B cell (primary cell): Measurements from ENCODE around the gene DPYD. TPM values are rescaled to one million over a fixed set of nuclear protein-coding genes. Genes with fewer than 3 reads are reported as not detected.

Experiments
- ATAC-seq: fragments of 200-7000 bp; cut with Tn5 transposase; one replicate; pipeline ENCODE4 v1.10.0; 2021; ENCODE audit warnings: low read depth, mild to moderate bottlenecking, moderate number of reproducible peaks, moderate library complexity
- CTCF ChIA-PET: fragments of 350-600 bp; sonication (Branson Sonifier 250); formaldehyde crosslinking; loops from one replicate; lab custom pipeline; 2021; ENCODE audit warnings: antibody characterized with exemption, inconsistent platforms; lab: Charles Lee
- POLR2A ChIA-PET: fragments of 350-600 bp; sonication (Branson Sonifier 250); formaldehyde crosslinking; loops from one replicate; lab custom pipeline; 2021; ENCODE audit warnings: antibody characterized with exemption; lab: Charles Lee
- DNase-seq: peaks from one replicate; pipeline ENCODE4 v3.0.0; 2013
- H2AFZ ChIP-seq: 2 replicates; pipeline ENCODE4 v1.6.1; 2012; ENCODE audit warnings: mild to moderate bottlenecking, low read depth, low read length; ENCODE audit not compliant: insufficient read depth, poor library complexity, severe bottlenecking
- H3K27ac ChIP-seq, 2 donors: 1 replicate in 1 of 2; 2 replicates in 1 of 2; pipeline ENCODE4 v1.5.1; 2012 to 2013; ENCODE audit warnings: low read length in 2 of 2, mild to moderate bottlenecking in 2 of 2, moderate library complexity in 1 of 2
- H3K27me3 ChIP-seq, 4 experiments: fragments of 200-600 bp in 1 of 4; sonication (generic) in 1 of 4; replicated peaks in 1 of 4; 1 replicate in 2 of 4; 2 replicates in 2 of 4; pipeline versions ENCODE4 v1.6.1 to v1.7.0; 2013 to 2016; ENCODE audit warnings: low read length in 3 of 4, mild to moderate bottlenecking in 2 of 4, mixed read lengths in 1 of 4, moderate library complexity in 1 of 4; ENCODE audit not compliant: insufficient read depth in 4 of 4, control insufficient read depth in 3 of 4; ENCODE audit errors: control extremely low read depth in 1 of 4
- H3K36me3 ChIP-seq, 2 experiments: replicated peaks in 1 of 2; 1 replicate in 1 of 2; 2 replicates in 1 of 2; pipeline versions ENCODE4 v1.6.1 to v1.7.1; 2013; ENCODE audit warnings: low read length in 1 of 2; ENCODE audit not compliant: insufficient read depth in 2 of 2, control insufficient read depth in 1 of 2; ENCODE audit errors: control extremely low read depth in 1 of 2, extremely low read depth in 1 of 2
- H3K4me1 ChIP-seq, 2 donors: fragments of 200-600 bp in 1 of 2; sonication (generic) in 1 of 2; 1 replicate in 1 of 2; 2 replicates in 1 of 2; pipeline versions ENCODE4 v1.5.1 to v1.6.1; 2013 to 2017; ENCODE audit warnings: low read length in 2 of 2; ENCODE audit not compliant: control insufficient read depth in 2 of 2, insufficient read depth in 2 of 2
- H3K4me2 ChIP-seq: replicated peaks from 2 replicates; pipeline ENCODE3; 2012; ENCODE audit warnings: mild to moderate bottlenecking, low read depth, low read length; ENCODE audit not compliant: poor library complexity, severe bottlenecking
- H3K4me3 ChIP-seq, 5 experiments: fragments of 200-600 bp in 1 of 5; sonication (generic) in 1 of 5; 1 replicate in 3 of 5; 2 replicates in 2 of 5; pipeline versions ENCODE4 v1.5.1 to v1.7.0; 2011 to 2016; ENCODE audit warnings: low read length in 4 of 5, mild to moderate bottlenecking in 4 of 5, low read depth in 2 of 5, control low read depth in 1 of 5, moderate library complexity in 1 of 5; ENCODE audit not compliant: insufficient read depth in 1 of 5; ENCODE audit errors: control extremely low read depth in 1 of 5, extremely low read depth in 1 of 5
- H3K79me2 ChIP-seq: fragments of 200-600 bp; sonication (generic); one replicate; pipeline ENCODE4 v1.6.0; 2016; ENCODE audit warnings: low read length; ENCODE audit not compliant: control insufficient read depth, insufficient read depth
- H3K9ac ChIP-seq: fragments of 200-600 bp; sonication (generic); 2 replicates; pipeline ENCODE4 v1.6.1; 2017; ENCODE audit warnings: mild to moderate bottlenecking, low read length, moderate library complexity
- H3K9me3 ChIP-seq, 3 donors: one replicate each; pipeline versions ENCODE4 v1.6.1 to v1.7.1; 2013; ENCODE audit warnings: low read length in 2 of 3; ENCODE audit not compliant: control insufficient read depth in 2 of 3, insufficient read depth in 1 of 3; ENCODE audit errors: control extremely low read depth in 1 of 3
- H4K20me1 ChIP-seq: 2 replicates; pipeline ENCODE4 v1.6.0; 2012; ENCODE audit warnings: mild to moderate bottlenecking, low read length; ENCODE audit not compliant: insufficient read depth, control insufficient read depth, poor library complexity, severe bottlenecking
- H3K27ac Mint-ChIP-seq: one replicate; pipeline ENCODE4 v1.8.0; 2021; ENCODE audit warnings: mixed read lengths
- H3K27me3 Mint-ChIP-seq: one replicate; pipeline ENCODE4 v1.8.0; 2021; ENCODE audit warnings: mixed read lengths
- H3K4me1 Mint-ChIP-seq: one replicate; pipeline ENCODE4 v1.8.0; 2021; ENCODE audit warnings: mixed read lengths
- H3K4me3 Mint-ChIP-seq: one replicate; pipeline ENCODE4 v1.8.0; 2021; ENCODE audit warnings: mixed read lengths
- H3K9me3 Mint-ChIP-seq: one replicate; pipeline ENCODE4 v1.8.0; 2022; ENCODE audit warnings: mixed read lengths; ENCODE audit not compliant: insufficient read depth
- EZH2 ChIP-seq: IDR thresholded peaks from 2 replicates; pipeline ENCODE4 v1.6.1; 2012; ENCODE audit warnings: borderline replicate concordance, low read depth, mild to moderate bottlenecking, moderate library complexity, low read length; ENCODE audit not compliant: insufficient read depth, poor library complexity, severe bottlenecking
- WGBS: methylation state at CpG from one replicate; pipeline ENCODE4 v1.1.5; 2013; ENCODE audit warnings: missing lambda C conversion rate; ENCODE audit not compliant: insufficient coverage; 5-methylcytosine and 5-hydroxymethylcytosine counted together
- intact Hi-C: fragments of 100-400 bp; cut with micrococcal nuclease; formaldehyde crosslinking; loops from one replicate; pipeline ENCODE4 v1.10.0; 2022
- polyA plus RNA-seq: library from polyadenylated mRNA; depleted of rRNA; stranded (reverse); fragments of >200 nt; gene quantifications from 2 replicates; pipeline ENCODE4 v1.2.3, GENCODE V29; 2012
- total RNA-seq, 2 donors: library from RNA; stranded (reverse); fragments of 120-200 nt in 1 of 2; gene quantifications; 1 replicate in 1 of 2; 2 replicates in 1 of 2; pipeline versions ENCODE4 v1.2.3 to v1.2.4, GENCODE V29; 2013 to 2022
- TF ChIP-seq, protein P1 (sequence below): fragments of 200-600 bp; IDR thresholded peaks from one replicate; pipeline ENCODE4 v1.8.0; 2022; ENCODE audit warnings: antibody characterized with exemption, mild to moderate bottlenecking

DPYD gene
- total and polyA plus RNA-seq, 2 donors (not counting 1 experiment from before 2014, with no cell fraction given) = 4.2 to 19.0 TPM

DNA sequence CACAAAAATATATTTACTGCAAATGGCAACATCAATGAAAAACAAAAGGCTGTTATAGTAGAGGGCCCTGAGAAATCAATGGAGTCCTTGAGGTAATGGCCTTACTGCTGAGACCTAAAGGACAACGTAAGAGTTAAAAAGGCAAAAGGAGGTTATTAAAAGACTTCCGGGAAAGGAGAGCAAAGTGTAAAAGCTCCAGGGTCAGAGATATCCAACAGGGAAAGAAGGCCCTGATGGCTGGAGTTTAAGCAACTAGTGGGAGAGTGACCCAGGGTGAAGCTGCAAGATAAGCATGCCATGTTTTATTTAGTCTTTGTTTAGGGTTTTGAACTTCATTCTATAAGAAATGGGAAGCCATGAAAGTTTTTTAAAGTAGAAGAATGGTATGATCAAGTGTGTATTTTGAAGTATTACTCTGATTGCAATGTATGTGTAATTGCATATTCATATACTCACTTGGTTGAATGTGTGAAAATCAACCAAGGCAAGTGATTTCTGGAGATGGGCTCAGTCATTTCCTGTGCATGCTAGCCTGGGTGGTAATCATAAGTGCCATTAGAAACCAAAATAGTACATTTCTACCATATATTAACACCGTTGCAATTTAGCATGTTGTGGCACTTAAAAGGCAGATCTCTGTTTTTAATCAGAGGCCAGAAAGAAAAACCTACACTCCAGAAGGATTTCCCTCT, 5.3 kb upstream of the DPYD start:
- H3K4me3 ChIP-seq = no peak overlapping the region
- Mint-ChIP-seq H3K4me3 (no peak overlapping the region), H3K9me3 (no peaks in the 10 kb centered on the region), H3K27ac (no peak overlapping the region), H3K4me1 (peaks cover 7% of the 10 kb centered on the region), H3K27me3 (no peaks in the 10 kb centered on the region)
- no peaks in the 10 kb centered on the region for H4K20me1 ChIP-seq
- WGBS = 95% methylated on average over 3 of the region's 3 CpGs
- ChIA-PET POLR2A (no interaction called here), CTCF (no interaction called here)
- H2AFZ ChIP-seq = no peak overlapping the region
- H3K4me1 ChIP-seq = peaks cover 0 to 4% of the 10 kb centered on the region in 2 donors
- intact Hi-C loops = no loop called here
- H3K36me3 ChIP-seq = no peaks in the 10 kb centered on the region
- DNase-seq = no peak
- no peak overlapping the region for H3K9ac ChIP-seq
- H3K27ac ChIP-seq = no peak overlapping the region
- no peak for TF ChIP-seq EZH2
- TF ChIP-seq, protein P1, sequence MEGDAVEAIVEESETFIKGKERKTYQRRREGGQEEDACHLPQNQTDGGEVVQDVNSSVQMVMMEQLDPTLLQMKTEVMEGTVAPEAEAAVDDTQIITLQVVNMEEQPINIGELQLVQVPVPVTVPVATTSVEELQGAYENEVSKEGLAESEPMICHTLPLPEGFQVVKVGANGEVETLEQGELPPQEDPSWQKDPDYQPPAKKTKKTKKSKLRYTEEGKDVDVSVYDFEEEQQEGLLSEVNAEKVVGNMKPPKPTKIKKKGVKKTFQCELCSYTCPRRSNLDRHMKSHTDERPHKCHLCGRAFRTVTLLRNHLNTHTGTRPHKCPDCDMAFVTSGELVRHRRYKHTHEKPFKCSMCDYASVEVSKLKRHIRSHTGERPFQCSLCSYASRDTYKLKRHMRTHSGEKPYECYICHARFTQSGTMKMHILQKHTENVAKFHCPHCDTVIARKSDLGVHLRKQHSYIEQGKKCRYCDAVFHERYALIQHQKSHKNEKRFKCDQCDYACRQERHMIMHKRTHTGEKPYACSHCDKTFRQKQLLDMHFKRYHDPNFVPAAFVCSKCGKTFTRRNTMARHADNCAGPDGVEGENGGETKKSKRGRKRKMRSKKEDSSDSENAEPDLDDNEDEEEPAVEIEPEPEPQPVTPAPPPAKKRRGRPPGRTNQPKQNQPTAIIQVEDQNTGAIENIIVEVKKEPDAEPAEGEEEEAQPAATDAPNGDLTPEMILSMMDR = no peak
- no peak for ATAC-seq
- H3K4me2 ChIP-seq = no peak overlapping the region
- no peaks in the 10 kb centered on the region for H3K9me3 ChIP-seq
- H3K27me3 ChIP-seq = no peaks in the 10 kb centered on the region
- H3K79me2 ChIP-seq = no peaks in the 10 kb centered on the region

DNA sequence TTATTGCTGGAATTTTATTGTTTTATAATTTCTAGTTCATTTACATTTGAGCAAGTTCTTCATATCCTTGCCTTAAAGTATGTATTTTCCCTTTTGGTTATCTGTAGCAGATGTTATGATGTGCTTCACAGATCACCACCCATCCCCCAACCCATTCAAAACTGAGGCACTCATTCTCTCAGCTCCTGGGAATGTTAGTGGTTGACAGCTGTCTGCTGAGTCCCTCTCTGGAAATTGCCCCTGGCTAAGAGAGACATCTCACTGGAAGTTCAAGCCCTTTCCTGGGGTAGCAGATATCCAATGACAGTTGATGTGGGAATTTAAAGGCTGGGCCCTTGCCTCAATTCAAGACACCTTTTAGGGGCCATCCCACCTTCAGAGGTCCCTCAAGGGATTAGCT, 4.3 kb upstream of the DPYD start:
- H3K27me3 Mint-ChIP-seq = no peaks in the 10 kb centered on the region
- intact Hi-C loops = no loop called here
- H3K9me3 Mint-ChIP-seq = no peaks in the 10 kb centered on the region
- Histone ChIP-seq H3K9ac (no peak overlapping the region), H3K27ac (no peak overlapping the region), H3K4me1 (peaks cover 0 to 8% of the 10 kb centered on the region in 2 donors), H3K9me3 (no peaks in the 10 kb centered on the region), H3K36me3 (no peaks in the 10 kb centered on the region), H3K4me3 (no peak overlapping the region), H3K79me2 (peaks cover 4% of the 10 kb centered on the region), H2AFZ (no peak overlapping the region), H3K27me3 (no peaks in the 10 kb centered on the region), H3K4me2 (no peak overlapping the region), H4K20me1 (no peaks in the 10 kb centered on the region)
- peaks cover 11% of the 10 kb centered on the region for H3K4me1 Mint-ChIP-seq
- no peak overlapping the region for H3K27ac Mint-ChIP-seq
- ATAC-seq (no peak), DNase-seq (no peak)
- ChIA-PET POLR2A (no interaction called here), CTCF (no interaction called here)
- no peak for TF ChIP-seq EZH2
- TF ChIP-seq, protein P1 = no peak
- H3K4me3 Mint-ChIP-seq = no peak overlapping the region
